Hematopoietic multipotent progenitor cell (in vitro differentiated cells): ENCODE data around the gene RAB3GAP2. TPM values are rescaled to one million over a fixed set of nuclear protein-coding genes. Genes with fewer than 3 reads are reported as not detected.
"Not testable (repeated sequence)": the region's sequence is repeated elsewhere in the genome, so short reads cannot be mapped to it uniquely, and the experiment has no call there.

Experiments used
- DNase-seq, 3 donors: peaks; one replicate each; pipeline ENCODE4 v3.0.0-alpha.2; 2011 to 2015; ENCODE audit warnings: low read depth in 2 of 3, low spot score in 2 of 3
- total RNA-seq: library from RNA; depleted of rRNA; stranded (reverse); fragments of >200 nt; gene quantifications from one replicate; pipeline ENCODE4 v1.2.3, GENCODE V29; 2012

RAB3GAP2 gene
- total RNA-seq, 1 donor = 15.6 TPM

DNA sequence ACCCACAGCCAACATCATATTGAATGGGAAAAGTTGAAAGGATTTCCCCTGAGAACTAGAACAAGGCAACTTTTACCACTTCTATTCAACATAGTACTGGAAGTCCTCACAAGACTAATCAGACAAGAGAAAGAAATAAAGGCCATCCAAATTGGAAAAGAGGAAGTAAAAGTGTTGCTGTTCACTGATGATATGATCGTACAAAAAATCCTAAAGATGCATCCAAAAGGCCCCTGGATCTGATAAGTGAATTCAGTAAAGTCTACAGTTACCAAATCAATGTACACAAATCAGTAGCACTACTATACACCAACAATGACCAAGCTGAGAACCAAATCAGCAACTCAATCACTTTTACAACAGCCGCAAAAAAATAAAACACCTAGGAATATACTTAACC, 28.3 kb downstream of the RAB3GAP2 start:
- peak in 1 of 3 donors; percentile 32 for DNase-seq

- DNase-seq = no peak
Measured at GRCh38 chr1:220241072-220241663, 31.1 kb downstream of the RAB3GAP2 start.

DNA sequence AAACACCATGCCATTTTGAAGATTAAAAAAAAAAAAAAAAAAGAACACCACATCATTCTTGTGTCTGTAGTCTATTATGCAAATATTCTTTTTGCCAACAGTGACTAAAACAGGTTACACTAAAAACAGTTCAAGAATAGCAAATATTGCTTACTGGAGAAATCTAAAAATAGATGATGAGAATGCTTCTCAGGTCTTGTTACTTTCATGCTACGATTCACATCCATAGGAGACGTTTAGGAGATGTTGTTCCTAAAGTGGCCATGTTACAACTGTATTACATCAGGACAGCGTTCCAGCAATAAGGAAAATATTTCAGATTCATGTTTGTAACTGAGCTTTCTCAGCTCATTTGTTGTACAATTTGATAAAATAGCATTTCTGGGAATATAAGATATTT, 32.3 kb downstream of the RAB3GAP2 start:
- no peak for DNase-seq

- no peak for DNase-seq
Measured at GRCh38 chr1:220239213-220239612, 33.0 kb downstream of the RAB3GAP2 start.

- not testable (repeated sequence) for DNase-seq
Measured at GRCh38 chr1:220236278-220236677, 36.0 kb downstream of the RAB3GAP2 start.

DNA sequence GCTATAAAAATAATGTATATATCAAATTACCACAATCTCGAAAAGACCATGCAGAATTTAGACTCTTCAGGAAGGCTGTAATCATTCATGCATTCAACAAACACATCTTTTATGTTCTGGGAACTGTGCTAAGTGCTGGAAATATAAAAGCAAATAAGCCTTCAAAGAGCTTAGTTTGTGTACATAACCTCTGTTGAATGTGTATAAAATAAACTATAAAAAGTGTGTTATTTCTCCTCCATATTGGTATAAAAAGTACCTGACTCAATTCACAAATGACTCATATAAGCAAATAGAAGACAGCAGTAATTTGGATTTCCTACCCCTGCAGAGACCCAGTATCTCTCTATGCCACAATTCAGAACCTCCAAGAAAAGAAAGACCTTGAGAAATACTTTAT, 36.8 kb downstream of the RAB3GAP2 start:
- DNase-seq = no peak

GRCh38 chr1:220233927-220234326, 38.3 kb downstream of the RAB3GAP2 start:
- no peak for DNase-seq

DNA sequence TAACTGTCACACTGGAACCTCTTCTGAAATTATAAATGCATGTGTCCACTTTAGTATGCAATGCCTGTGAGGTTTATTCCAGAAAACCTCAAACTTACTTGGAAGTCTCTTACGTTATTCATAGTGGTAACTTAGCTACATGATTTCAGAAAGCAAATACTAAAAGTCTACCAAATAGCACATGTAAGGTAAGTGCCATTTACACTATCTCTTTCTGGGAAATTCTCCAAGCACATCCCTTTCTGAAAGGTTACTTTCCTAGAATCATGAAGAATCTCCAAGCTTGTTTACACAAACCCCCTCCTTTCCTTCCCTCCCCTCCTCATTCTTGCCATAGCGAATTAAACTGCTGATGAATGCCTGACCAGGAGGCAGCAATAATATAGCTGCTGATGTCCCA, 42.5 kb downstream of the RAB3GAP2 start:
- no peak for DNase-seq

DNA sequence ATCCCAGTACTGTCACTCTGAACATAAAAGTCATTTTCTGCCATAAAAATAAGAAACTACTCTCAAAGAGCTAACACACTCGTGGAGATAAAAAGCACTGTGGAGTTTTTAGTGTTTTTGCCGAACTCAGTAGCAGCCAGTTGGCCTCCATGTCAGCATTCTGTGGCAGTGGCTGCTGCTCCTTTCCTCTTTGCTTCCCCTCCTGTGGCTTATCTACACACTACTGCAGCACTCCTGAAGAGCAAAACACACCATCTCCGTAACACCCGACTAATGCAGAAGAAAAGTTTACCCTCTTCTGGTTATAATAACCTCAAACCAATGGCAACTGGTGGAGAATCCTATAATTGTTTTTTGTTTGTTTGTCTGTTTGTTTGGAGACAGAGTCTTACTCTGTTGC, 44.9 kb downstream of the RAB3GAP2 start:
- peak in 1 of 3 donors; percentile 18 for DNase-seq

DNA sequence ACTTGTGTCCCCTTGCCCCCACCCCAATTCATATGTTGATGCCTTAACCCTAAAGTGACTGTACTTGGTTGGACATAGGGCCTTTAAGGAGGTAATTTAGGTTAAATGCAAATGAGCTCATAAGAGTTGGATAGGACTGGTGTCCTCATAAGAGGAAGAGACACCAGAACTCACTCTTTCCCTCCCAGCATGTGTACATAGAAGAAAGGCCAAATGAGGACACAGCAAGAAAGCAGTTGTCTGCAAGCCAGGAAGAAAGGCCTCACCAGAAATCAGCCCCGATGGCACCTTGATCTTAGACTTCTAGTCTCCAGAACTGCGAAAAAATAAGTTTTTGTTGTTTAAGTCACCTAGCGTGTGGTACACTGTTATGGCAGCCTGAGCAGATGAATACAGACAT, 45.5 kb downstream of the RAB3GAP2 start:
- no peak for DNase-seq

GRCh38 chr1:220225957-220226356, 46.3 kb downstream of the RAB3GAP2 start:
- no peak for DNase-seq

GRCh38 chr1:220224611-220225124, 47.6 kb downstream of the RAB3GAP2 start:
- DNase-seq = no peak

GRCh38 chr1:220224033-220224432, 48.2 kb downstream of the RAB3GAP2 start:
- no peak for DNase-seq

DNA sequence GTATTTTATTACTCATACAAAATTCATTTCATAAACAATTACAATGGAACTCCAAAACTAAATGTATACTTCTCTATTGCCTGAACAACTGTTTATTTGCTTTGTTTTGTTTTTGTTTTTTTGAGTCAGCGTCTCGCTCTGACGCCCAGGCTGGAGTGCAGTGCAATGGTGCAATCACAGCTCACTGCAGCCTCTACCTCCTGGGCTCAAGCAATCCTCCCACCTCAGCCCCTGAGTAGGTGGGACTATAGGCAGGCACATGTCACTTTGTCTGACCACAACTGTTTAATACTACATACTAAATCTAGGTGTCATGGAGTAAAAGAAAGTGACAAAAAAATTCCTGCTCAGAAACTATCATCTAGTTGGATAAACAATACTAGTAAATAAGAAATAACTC, 49.3 kb downstream of the RAB3GAP2 start:
- DNase-seq = no peak

- DNase-seq = no peak
Measured at GRCh38 chr1:220221670-220222069, 50.6 kb downstream of the RAB3GAP2 start.

DNA sequence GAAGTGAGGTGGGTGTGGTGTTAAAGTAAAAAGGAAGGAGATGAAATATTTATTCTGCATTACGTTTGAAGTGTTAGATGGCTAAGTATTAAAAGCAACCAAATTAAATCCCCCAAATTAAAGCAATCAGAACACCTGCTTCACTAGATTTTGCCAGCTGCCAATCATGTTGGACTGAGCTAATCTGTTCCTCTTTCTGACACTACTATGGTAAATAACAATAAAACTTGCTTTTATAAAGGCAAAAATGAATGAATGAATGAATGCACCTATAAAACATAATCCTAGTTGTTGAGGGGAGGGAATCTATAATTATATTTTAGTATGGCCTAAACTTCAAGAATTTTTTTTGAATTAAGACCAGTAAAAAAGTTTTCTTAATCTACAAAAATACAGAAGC, 51.0 kb downstream of the RAB3GAP2 start:
- DNase-seq = no peak

DNA sequence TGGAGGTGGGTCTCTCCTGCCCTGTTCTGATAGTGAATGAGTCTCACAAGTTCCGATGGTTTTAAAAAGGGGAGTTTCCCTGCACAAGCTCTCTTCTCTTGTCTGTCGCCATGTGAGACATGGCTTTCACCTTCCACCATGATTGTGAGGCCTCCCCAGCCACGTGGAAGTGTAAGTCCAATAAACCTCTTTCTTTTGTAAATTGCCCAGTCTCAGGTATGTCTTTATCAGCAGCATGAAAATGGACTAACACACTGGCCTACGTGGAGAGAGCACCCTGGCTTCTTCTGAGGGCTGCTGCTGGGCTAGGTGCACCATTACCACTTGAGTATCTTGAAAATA, 51.6 kb downstream of the RAB3GAP2 start:
- not testable (repeated sequence) for DNase-seq

DNA sequence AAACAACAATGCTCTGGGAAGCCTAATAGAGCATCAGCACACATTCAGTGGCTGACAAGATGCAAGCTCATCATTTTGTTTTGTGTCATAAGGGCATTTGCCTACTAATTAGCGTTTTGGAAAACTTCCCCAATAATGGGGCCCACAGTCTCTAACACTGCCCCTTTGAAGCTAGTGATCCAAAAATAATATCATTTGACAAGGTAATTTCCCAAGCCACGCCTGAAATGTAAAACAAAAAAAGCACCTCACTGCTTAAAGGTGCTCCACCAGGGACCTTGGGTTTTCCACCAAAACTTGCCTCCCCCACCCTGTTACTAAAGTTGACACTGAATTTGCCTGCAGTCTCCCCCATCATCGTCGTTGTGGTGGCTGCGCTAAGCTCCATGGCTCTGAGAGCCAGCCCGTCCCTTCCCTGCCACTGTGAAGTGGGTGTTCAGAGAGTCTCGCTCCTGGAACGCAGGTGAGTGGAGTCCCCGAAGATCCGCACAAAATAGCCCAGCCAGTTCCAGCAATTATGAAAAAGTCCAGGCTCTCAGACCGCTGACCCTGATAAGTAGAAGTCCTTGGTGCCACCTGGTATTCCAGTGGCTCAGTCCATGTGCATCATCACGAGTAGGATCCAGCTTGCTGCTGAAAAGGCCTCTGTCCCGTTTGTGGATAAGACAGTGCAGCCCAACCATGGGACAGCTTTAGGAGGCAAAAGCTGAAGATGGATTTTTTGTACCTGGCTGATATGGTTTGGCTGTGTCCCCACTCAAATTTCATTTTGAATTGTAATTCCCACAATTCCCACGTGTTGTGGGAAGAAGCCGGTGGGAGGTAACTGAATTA, 52.2 kb downstream of the RAB3GAP2 start:
- DNase-seq = no peak

- DNase-seq = no peak
Measured at GRCh38 chr1:220219136-220219442, 53.2 kb downstream of the RAB3GAP2 start.

DNA sequence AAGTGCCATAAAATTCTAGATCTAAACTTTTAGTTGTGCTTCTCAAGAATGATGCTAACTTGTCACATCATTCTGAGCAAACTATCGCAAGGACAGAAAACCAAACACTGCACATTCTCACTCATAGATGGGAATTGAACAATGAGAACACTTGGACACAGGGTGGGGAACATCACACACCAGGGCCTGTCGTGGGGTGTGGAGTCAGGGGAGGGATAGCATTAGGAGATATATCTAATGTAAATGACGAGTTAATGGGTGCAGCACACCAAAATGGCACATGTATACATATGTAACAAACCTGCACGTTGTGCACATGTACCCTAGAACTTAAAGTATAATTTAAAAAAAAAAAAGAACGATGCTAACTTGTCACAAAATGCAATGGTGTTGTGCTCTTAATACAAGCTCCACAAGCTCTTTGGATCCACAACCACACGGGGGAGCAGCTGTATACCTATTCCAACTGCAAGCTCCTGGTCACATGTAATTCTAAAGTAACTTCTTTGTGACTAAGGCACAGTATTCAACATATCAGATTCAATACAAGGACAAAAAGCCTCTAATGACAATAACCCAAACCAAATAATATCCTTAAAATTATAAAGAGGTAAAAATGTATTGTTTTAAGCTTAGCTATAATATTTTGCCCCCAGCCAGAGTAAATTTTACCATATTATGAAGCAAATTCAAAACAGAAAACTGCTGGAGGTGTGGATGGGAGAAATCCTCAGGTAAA, 53.7 kb downstream of the RAB3GAP2 start:
- peak in 2 of 3 donors; percentile 65 to 76 for DNase-seq

DNA sequence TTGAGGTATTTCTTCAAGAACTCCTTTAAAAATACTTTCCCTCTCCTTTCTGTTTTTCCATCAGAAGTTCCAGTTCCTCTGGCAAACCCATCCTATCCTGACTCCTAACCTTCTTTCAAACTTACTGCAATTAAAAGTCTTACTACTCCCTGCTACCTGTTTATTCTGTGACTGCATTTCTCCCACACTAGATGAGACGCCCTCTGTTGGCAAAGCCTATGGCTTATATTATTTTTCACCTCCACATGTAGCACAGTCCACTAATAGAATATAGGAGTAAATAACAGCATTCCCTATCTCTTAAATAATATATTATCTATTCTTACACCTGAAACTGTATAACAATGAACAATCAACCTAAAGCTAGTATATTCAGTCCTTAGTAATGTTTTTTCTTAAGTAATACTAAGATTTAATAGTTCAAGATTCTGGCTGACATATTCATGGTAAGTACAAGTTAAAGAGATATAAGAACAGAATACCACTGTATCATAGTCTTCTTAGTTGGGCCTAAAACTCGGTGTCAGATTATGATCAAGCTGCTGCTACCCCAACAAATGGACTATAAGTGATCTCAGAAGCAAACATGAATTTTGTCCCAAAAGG, 54.8 kb downstream of the RAB3GAP2 start:
- DNase-seq = peak in 1 of 3 donors; percentile 10
